HepG2 (cell line): ENCODE results near the gene TMEM182. TPM values are rescaled to one million over a fixed set of nuclear protein-coding genes. Genes with fewer than 3 reads are reported as not detected.
A peak's percentile ranks its signal among the peaks of the same experiment; 100 is the strongest.

Experiments used
- ATF2 ChIP-seq: sonication (generic); formaldehyde crosslinking; IDR thresholded peaks from 2 replicates; pipeline ENCODE4 v1.4.0; 2020; ENCODE audit warnings: missing genetic modification reagents
- EP300 ChIP-seq, 3 experiments: sonication (generic) in 1 of 3; formaldehyde crosslinking in 1 of 3; IDR thresholded peaks; 2 replicates each; pipeline versions ENCODE4 v1.5.1 to v1.6.1; 2011 to 2020; ENCODE audit warnings: low read depth in 2 of 3, low read length in 2 of 3, borderline replicate concordance in 1 of 3, improper control_type of control experiment in 1 of 3, mild to moderate bottlenecking in 1 of 3, missing genetic modification reagents in 1 of 3, moderate library complexity in 1 of 3
- HIC2 ChIP-seq: sonication (generic); formaldehyde crosslinking; IDR thresholded peaks from 2 replicates; pipeline ENCODE4 v1.9.0; 2022; ENCODE audit warnings: low read depth, missing genetic modification reagents
- IKZF1 ChIP-seq: fragments of 450-650 bp; IDR thresholded peaks from 2 replicates; pipeline ENCODE4 v1.7.1; 2016
- ISX ChIP-seq: sonication (generic); formaldehyde crosslinking; conservative IDR thresholded peaks from 2 replicates; pipeline ENCODE4 v1.5.0; 2020; ENCODE audit warnings: missing genetic modification reagents
- KDM4B ChIP-seq: sonication (generic); formaldehyde crosslinking; IDR thresholded peaks from 2 replicates; pipeline ENCODE4 v1.4.0; 2020; ENCODE audit warnings: missing genetic modification reagents
- KDM6A ChIP-seq: IDR thresholded peaks from 2 replicates; pipeline ENCODE4 v1.6.1; 2016; ENCODE audit warnings: low read depth
- MAF1 ChIP-seq: sonication (generic); formaldehyde crosslinking; IDR thresholded peaks from 2 replicates; pipeline ENCODE4 v1.5.0; 2020; ENCODE audit warnings: missing genetic modification reagents, borderline replicate concordance
- MIER2 ChIP-seq: IDR thresholded peaks from 2 replicates; pipeline ENCODE4 v1.6.1; 2016; ENCODE audit warnings: missing biosample characterization, missing genetic modification reagents
- NR3C1 ChIP-seq: sonication (generic); formaldehyde crosslinking; IDR thresholded peaks from 2 replicates; pipeline ENCODE4 v1.4.0; 2020; ENCODE audit warnings: missing genetic modification reagents
- PAWR ChIP-seq: sonication (generic); formaldehyde crosslinking; IDR thresholded peaks from 2 replicates; pipeline ENCODE4 v1.4.0; 2020; ENCODE audit warnings: missing genetic modification reagents, mild to moderate bottlenecking, borderline replicate concordance
- POGZ ChIP-seq: sonication (generic); formaldehyde crosslinking; IDR thresholded peaks from 2 replicates; pipeline ENCODE4 v1.4.0; 2020; ENCODE audit warnings: mild to moderate bottlenecking, missing genetic modification reagents
- PRPF4 ChIP-seq: fragments of 200-400 bp; formaldehyde crosslinking; IDR thresholded peaks from 2 replicates; pipeline ENCODE4 v1.6.1; 2016; ENCODE audit warnings: low read length, low read depth; ENCODE audit not compliant: poor library complexity, severe bottlenecking
- RBM39 ChIP-seq: fragments of 200-400 bp; formaldehyde crosslinking; IDR thresholded peaks from one replicate; pipeline ENCODE4 v1.6.1; 2018; ENCODE audit warnings: antibody characterized with exemption, mild to moderate bottlenecking, low read depth, low read length; ENCODE audit not compliant: poor library complexity, severe bottlenecking
- SAFB2 ChIP-seq: sonication (generic); formaldehyde crosslinking; IDR thresholded peaks from 2 replicates; pipeline ENCODE4 v1.5.1; 2020; ENCODE audit warnings: missing genetic modification reagents, low read depth, mild to moderate bottlenecking, borderline replicate concordance
- STAT5B ChIP-seq: sonication (generic); formaldehyde crosslinking; IDR thresholded peaks from 2 replicates; pipeline ENCODE4 v1.4.0; 2020; ENCODE audit warnings: missing genetic modification reagents
- TBX2 ChIP-seq: sonication (generic); formaldehyde crosslinking; IDR thresholded peaks from 2 replicates; pipeline ENCODE4 v1.5.0; 2020; ENCODE audit warnings: missing genetic modification reagents, mild to moderate bottlenecking, borderline replicate concordance
- TBX3 ChIP-seq: fragments of 450-650 bp; IDR thresholded peaks from 2 replicates; pipeline ENCODE4 v1.6.1; 2017; ENCODE audit warnings: antibody characterized with exemption, mild to moderate bottlenecking, inconsistent platforms, borderline replicate concordance
- TCF12 ChIP-seq, 2 experiments: fragments of 450-650 bp in 1 of 2; sonication (generic) in 1 of 2; formaldehyde crosslinking in 1 of 2; IDR thresholded peaks; 2 replicates each; pipeline versions ENCODE4 v1.6.1 to v1.8.0; 2017 to 2022; ENCODE audit warnings: antibody characterized with exemption in 1 of 2, mild to moderate bottlenecking in 1 of 2, missing genetic modification reagents in 1 of 2, moderate library complexity in 1 of 2
- THAP9 ChIP-seq: sonication (generic); formaldehyde crosslinking; IDR thresholded peaks from 2 replicates; pipeline ENCODE4; 2020; ENCODE audit warnings: missing genetic modification reagents, mild to moderate bottlenecking, borderline replicate concordance
- TMF1 ChIP-seq: sonication (generic); formaldehyde crosslinking; IDR thresholded peaks from 2 replicates; pipeline ENCODE4 v1.8.1; 2022; ENCODE audit warnings: low read depth, missing genetic modification reagents
- ZBTB8A ChIP-seq: sonication (generic); formaldehyde crosslinking; IDR thresholded peaks from 2 replicates; pipeline ENCODE4 v1.4.0; 2020; ENCODE audit warnings: mild to moderate bottlenecking, low read depth, missing genetic modification reagents, borderline replicate concordance
- ZNF543 ChIP-seq: sonication (generic); formaldehyde crosslinking; IDR thresholded peaks from 2 replicates; pipeline ENCODE4 v1.4.0; 2020; ENCODE audit warnings: mild to moderate bottlenecking, missing genetic modification reagents
- ZNF740 ChIP-seq: sonication (generic); formaldehyde crosslinking; IDR thresholded peaks from 2 replicates; pipeline ENCODE4 v1.4.0; 2020; ENCODE audit warnings: missing genetic modification reagents
- polyA plus RNA-seq, 8 experiments: library from polyadenylated mRNA; depleted of rRNA in 3 of 8; stranded (reverse) in 7 of 8; unstranded in 1 of 8; fragments of >200 nt; fragmentation: Illumina TruSeq in 4 of 8; extraction: Trizol in 4 of 8; gene quantifications; 2 replicates each; pipeline versions ENCODE4 v1.2.1 to v1.2.3, GENCODE V29; 2011 to 2016; ENCODE audit warnings: low read depth in 4 of 8, missing spikeins in 1 of 8, mixed read lengths in 1 of 8; ENCODE audit not compliant: insufficient read depth in 1 of 8
- total RNA-seq, 5 experiments: library from RNA; depleted of rRNA; stranded (reverse); fragments of >200 nt; fragmentation: Illumina TruSeq; extraction: Trizol; gene quantifications; 2 replicates each; pipeline ENCODE4 v1.2.3, GENCODE V29; 2016; ENCODE audit warnings: low read depth in 1 of 5

Gene TMEM182
- total and polyA plus RNA-seq, 2 of the 13 experiments (the other 11 are each of a cell fraction or from before 2014, with no cell fraction given), result 8.7 to 8.9 TPM

DNA sequence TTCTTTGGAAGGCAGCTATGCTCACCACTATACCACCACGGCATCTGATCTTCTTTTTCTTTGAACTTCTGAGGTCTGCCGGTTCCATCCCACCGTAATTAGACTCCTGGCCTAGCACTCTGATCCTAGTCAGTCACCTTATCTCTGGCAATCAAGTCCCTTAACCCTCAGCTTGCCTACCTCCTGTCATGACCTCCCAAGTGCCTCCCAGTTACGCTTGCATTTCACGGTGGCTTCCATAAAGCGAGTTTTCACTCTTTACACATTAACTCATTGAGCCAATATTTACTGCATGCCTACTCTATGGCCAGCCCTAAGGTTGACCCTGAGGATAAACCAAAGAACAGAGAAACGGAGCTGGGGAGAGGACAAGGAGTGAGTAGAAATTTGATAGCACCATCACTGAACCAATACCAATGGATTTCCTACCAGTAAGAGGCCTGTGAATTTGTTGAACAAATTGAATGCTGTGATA is 37.8 kb upstream of the TMEM182 start (continued):
- TF ChIP-seq THAP9 (CRISPR knock-in tag) (no peak), PAWR (CRISPR knock-in tag) (no peak), MAF1 (CRISPR knock-in tag) (no peak), ZNF740 (CRISPR knock-in tag) (no peak), MIER2 (CRISPR knock-in tag) (peak; percentile 73), PRPF4 (no peak), POGZ (CRISPR knock-in tag) (peak; percentile 95), ZBTB8A (CRISPR knock-in tag) (no peak; the same call in 1 of the 2 replicates), HIC2 (CRISPR knock-in tag) (no peak), IKZF1 (no peak), STAT5B (CRISPR knock-in tag) (no peak), TMF1 (no peak), ISX (no peak), RBM39 (no peak), NR3C1 (CRISPR knock-in tag) (no peak), KDM6A (CRISPR knock-in tag) (peak; percentile 85), TBX3 (peak; percentile 74; the same call in 1 of the 2 replicates), ZNF543 (CRISPR knock-in tag) (no peak), KDM4B (peak; percentile 70; the same call in 1 of the 2 replicates), TCF12 (IDR thresholded peaks at IDR 0.05) (no peak), TCF12 (CRISPR knock-in tag; IDR thresholded peaks at IDR 0.05) (no peak), ATF2 (CRISPR knock-in tag) (peak; percentile 89), EP300 (IDR thresholded peaks at IDR 0.05; ENCODE audit: low read depth in 2 of 2, low read length in 2 of 2) (peak; percentile 31 to 88; a peak in 2 of 4 replicates), EP300 (CRISPR knock-in tag; IDR thresholded peaks at IDR 0.05; ENCODE audit: borderline replicate concordance) (peak; percentile 75; the same call in 1 of the 2 replicates), TBX2 (CRISPR knock-in tag) (peak; percentile 86), SAFB2 (CRISPR knock-in tag) (no peak)
